H9 (cell line): ENCODE data around the gene PRG2. TPM values are rescaled to one million over a fixed set of nuclear protein-coding genes. Genes with fewer than 3 reads are reported as not detected.

ENCODE experiments used
- DNase-seq: peaks from one replicate; pipeline ENCODE4 v3.0.0-alpha.2; 2017
- H2AFZ ChIP-seq: one replicate; pipeline ENCODE4 v1.6.1; 2013; ENCODE audit warnings: mild to moderate bottlenecking, low read length, control low read depth, moderate library complexity
- H2AK5ac ChIP-seq: 2 replicates; pipeline ENCODE4 v1.6.1; 2013; ENCODE audit warnings: low read length, control low read depth, mixed read lengths; ENCODE audit not compliant: insufficient read length
- H2BK120ac ChIP-seq: one replicate; pipeline ENCODE4 v1.6.1; 2013; ENCODE audit warnings: low read depth, mild to moderate bottlenecking, low read length, control low read depth, inconsistent platforms; ENCODE audit not compliant: poor library complexity, severe bottlenecking
- H2BK12ac ChIP-seq: 2 replicates; pipeline ENCODE4 v1.6.1; 2013; ENCODE audit warnings: low read length, control low read depth, mixed read lengths, low read depth; ENCODE audit not compliant: insufficient read length
- H2BK15ac ChIP-seq: 2 replicates; pipeline ENCODE4 v1.6.1; 2013; ENCODE audit warnings: low read depth, low read length, control low read depth
- H2BK20ac ChIP-seq: one replicate; pipeline ENCODE4 v1.6.1; 2013; ENCODE audit warnings: low read depth, mild to moderate bottlenecking, low read length, control low read depth, inconsistent platforms; ENCODE audit not compliant: poor library complexity, severe bottlenecking
- H2BK5ac ChIP-seq: 2 replicates; pipeline ENCODE4 v1.6.1; 2013; ENCODE audit warnings: low read length, control low read depth, mixed read lengths; ENCODE audit not compliant: insufficient read length
- H3K14ac ChIP-seq: 2 replicates; pipeline ENCODE4 v1.6.1; 2013; ENCODE audit warnings: low read length, control low read depth; ENCODE audit not compliant: insufficient read depth
- H3K18ac ChIP-seq: 2 replicates; pipeline ENCODE4 v1.6.1; 2013; ENCODE audit warnings: low read depth, mild to moderate bottlenecking, mixed read lengths, low read length, control low read depth; ENCODE audit not compliant: insufficient read length
- H3K23ac ChIP-seq: 2 replicates; pipeline ENCODE4 v1.6.1; 2013; ENCODE audit warnings: low read length, control low read depth, mixed read lengths, low read depth; ENCODE audit not compliant: insufficient read length
- H3K23me2 ChIP-seq: 2 replicates; pipeline ENCODE4 v1.6.1; 2013; ENCODE audit warnings: low read depth, mild to moderate bottlenecking, mixed read lengths, low read length, control low read depth; ENCODE audit not compliant: insufficient read length, poor library complexity, severe bottlenecking
- H3K27ac ChIP-seq: 2 replicates; pipeline ENCODE4 v1.5.1; 2013; ENCODE audit warnings: low read length, control low read depth, mixed read lengths, low read depth; ENCODE audit not compliant: insufficient read length
- H3K27me3 ChIP-seq: 2 replicates; pipeline ENCODE4 v1.6.1; 2013; ENCODE audit warnings: low read length, control low read depth, inconsistent platforms; ENCODE audit not compliant: insufficient read depth
- H3K4ac ChIP-seq: 2 replicates; pipeline ENCODE4 v1.6.1; 2013; ENCODE audit warnings: low read depth, mild to moderate bottlenecking, control low read depth, inconsistent platforms, low read length, moderate library complexity
- H3K4me1 ChIP-seq: 2 replicates; pipeline ENCODE4 v1.6.1; 2013; ENCODE audit warnings: low read length, control low read depth, inconsistent platforms; ENCODE audit not compliant: insufficient read depth
- H3K4me2 ChIP-seq: 2 replicates; pipeline ENCODE4 v1.6.1; 2013; ENCODE audit warnings: low read length, control low read depth, mixed read lengths; ENCODE audit not compliant: insufficient read length, insufficient read depth
- H3K56ac ChIP-seq: 2 replicates; pipeline ENCODE4 v1.6.1; 2013; ENCODE audit warnings: low read depth, mild to moderate bottlenecking, mixed read lengths, low read length, control low read depth; ENCODE audit not compliant: insufficient read length
- H3K79me1 ChIP-seq: 2 replicates; pipeline ENCODE4 v1.6.1; 2013; ENCODE audit warnings: low read depth, mild to moderate bottlenecking, moderate library complexity, low read length, control low read depth, inconsistent platforms; ENCODE audit not compliant: insufficient read depth, poor library complexity, severe bottlenecking
- H3K79me2 ChIP-seq: 2 replicates; pipeline ENCODE4 v1.6.1; 2013; ENCODE audit warnings: low read length, control low read depth, inconsistent platforms; ENCODE audit not compliant: insufficient read depth
- H3K9ac ChIP-seq: 2 replicates; pipeline ENCODE4 v1.6.1; 2013; ENCODE audit warnings: low read length, control low read depth, mixed read lengths; ENCODE audit not compliant: insufficient read length; ENCODE audit errors: extremely low read depth
- H3K9me3 ChIP-seq: one replicate; pipeline ENCODE4 v1.6.1; 2013; ENCODE audit warnings: low read depth, low read length, inconsistent platforms; ENCODE audit not compliant: control insufficient read depth
- H3T11ph ChIP-seq: one replicate; pipeline ENCODE4 v1.6.1; 2013; ENCODE audit warnings: mild to moderate bottlenecking, low read length, control low read depth, inconsistent platforms
- H4K20me1 ChIP-seq: one replicate; pipeline ENCODE4 v1.6.1; 2013; ENCODE audit not compliant: control insufficient read depth, insufficient read length, insufficient read depth
- H4K5ac ChIP-seq: 2 replicates; pipeline ENCODE4 v1.6.1; 2013; ENCODE audit warnings: low read depth, mild to moderate bottlenecking, mixed read lengths, low read length, control low read depth; ENCODE audit not compliant: insufficient read length
- H4K8ac ChIP-seq: replicated peaks from 2 replicates; pipeline ENCODE4 v1.6.1; 2013; ENCODE audit warnings: low read length, control low read depth, mixed read lengths, low read depth; ENCODE audit not compliant: insufficient read length
- H4K91ac ChIP-seq: 2 replicates; pipeline ENCODE4 v1.6.1; 2013; ENCODE audit warnings: low read depth, mild to moderate bottlenecking, moderate library complexity, mixed read lengths, low read length, control low read depth; ENCODE audit not compliant: insufficient read length
- H3K27ac Mint-ChIP-seq, 3 experiments: 2 replicates in 2 of 3; 3 replicates in 1 of 3; pipeline ENCODE4 v1.8.0; 2020 to 2021; ENCODE audit warnings: mixed read lengths in 3 of 3, mild to moderate bottlenecking in 1 of 3, moderate library complexity in 1 of 3
- H3K27me3 Mint-ChIP-seq: 2 replicates; pipeline ENCODE4 v1.8.0; 2021; ENCODE audit warnings: low read depth, mild to moderate bottlenecking, moderate library complexity, mixed read lengths
- H3K36me3 Mint-ChIP-seq, 3 experiments: 2 replicates in 2 of 3; 3 replicates in 1 of 3; pipeline ENCODE4 v1.8.0; 2020 to 2021; ENCODE audit warnings: low read depth in 3 of 3, mixed read lengths in 3 of 3; ENCODE audit not compliant: insufficient read depth in 1 of 3
- H3K4me1 Mint-ChIP-seq, 2 experiments: 2 replicates each; pipeline ENCODE4 v1.8.0; 2020; ENCODE audit warnings: mixed read lengths in 2 of 2
- H3K4me3 Mint-ChIP-seq, 2 experiments: 2 replicates in 1 of 2; 3 replicates in 1 of 2; pipeline ENCODE4 v1.8.0; 2020 to 2021; ENCODE audit warnings: mild to moderate bottlenecking in 2 of 2, mixed read lengths in 2 of 2, moderate library complexity in 1 of 2
- H3K9me3 Mint-ChIP-seq, 2 experiments: 2 replicates in 1 of 2; 3 replicates in 1 of 2; pipeline ENCODE4 v1.8.0; 2020; ENCODE audit warnings: mild to moderate bottlenecking in 2 of 2, mixed read lengths in 2 of 2, moderate library complexity in 1 of 2
- WGBS: extraction: QIAGEN DNeasy Blood & Tissue Kit; methylation state at CpG from one replicate; pipeline ENCODE4 v1.1.7; 2013; ENCODE audit warnings: missing lambda C conversion rate, low lambda C conversion rate, mixed read lengths; ENCODE audit not compliant: insufficient read length; ENCODE audit errors: extremely low coverage; 5-methylcytosine and 5-hydroxymethylcytosine counted together
- total RNA-seq: library from RNA; stranded (reverse); gene quantifications from 2 replicates; pipeline ENCODE4 v1.2.1, GENCODE V29; 2021
- TF ChIP-seq, protein P1 (sequence below): fragments of 200-600 bp; sonication (generic); conservative IDR thresholded peaks from 3 replicates; pipeline ENCODE4 v1.8.0; 2021; ENCODE audit warnings: antibody characterized with exemption, mild to moderate bottlenecking

Gene PRG2
- total RNA-seq, 1 experiment from 2014 or later: not detected

GRCh38 chr11:57428643-57429042 lies 38.2 kb upstream of the PRG2 start:
- Histone ChIP-seq H4K5ac (no peak overlapping the region), H3K4me2 (no peak overlapping the region), H4K20me1 (no peaks in the 10 kb centered on the region), H3K27me3 (peaks cover 3% of the 10 kb centered on the region; the same call in 1 of the 2 replicates), H3K23ac (no peak overlapping the region), H3K18ac (no peak overlapping the region), H4K8ac (no peak overlapping the region), H2BK120ac (no peak overlapping the region), H3K27ac (no peak overlapping the region), H2AK5ac (no peak overlapping the region), H3K9me3 (no peaks in the 10 kb centered on the region), H3K14ac (no peak overlapping the region), H3K23me2 (peaks cover 6% of the 10 kb centered on the region), H2AFZ (no peak overlapping the region), H2BK15ac (no peak overlapping the region), H3K4me1 (peaks cover 2% of the 10 kb centered on the region; the same call in 1 of the 2 replicates), H3K4ac (no peak overlapping the region), H3T11ph (no peak overlapping the region), H2BK12ac (no peak overlapping the region), H3K79me1 (no peaks in the 10 kb centered on the region), H4K91ac (no peak overlapping the region), H3K9ac (no peak overlapping the region), H3K56ac (no peak overlapping the region), H2BK20ac (no peak overlapping the region), H2BK5ac (no peak overlapping the region), H3K79me2 (no peaks in the 10 kb centered on the region)
- WGBS: no CpG with 5 or more reads among the region's 5 CpGs
- Mint-ChIP-seq H3K9me3 (no peaks in the 10 kb centered on the region), H3K36me3 (peaks cover 8 to 14% (median 12%) of the 10 kb centered on the region in 3 experiments; a peak in 6 of 7 replicates), H3K4me3 (no peak overlapping the region), H3K27ac (no peak overlapping the region), H3K4me1 (peaks cover 27 to 35% of the 10 kb centered on the region in 2 experiments), H3K27me3 (peaks cover 47% of the 10 kb centered on the region)
- no peak for DNase-seq
- TF ChIP-seq, protein P1, sequence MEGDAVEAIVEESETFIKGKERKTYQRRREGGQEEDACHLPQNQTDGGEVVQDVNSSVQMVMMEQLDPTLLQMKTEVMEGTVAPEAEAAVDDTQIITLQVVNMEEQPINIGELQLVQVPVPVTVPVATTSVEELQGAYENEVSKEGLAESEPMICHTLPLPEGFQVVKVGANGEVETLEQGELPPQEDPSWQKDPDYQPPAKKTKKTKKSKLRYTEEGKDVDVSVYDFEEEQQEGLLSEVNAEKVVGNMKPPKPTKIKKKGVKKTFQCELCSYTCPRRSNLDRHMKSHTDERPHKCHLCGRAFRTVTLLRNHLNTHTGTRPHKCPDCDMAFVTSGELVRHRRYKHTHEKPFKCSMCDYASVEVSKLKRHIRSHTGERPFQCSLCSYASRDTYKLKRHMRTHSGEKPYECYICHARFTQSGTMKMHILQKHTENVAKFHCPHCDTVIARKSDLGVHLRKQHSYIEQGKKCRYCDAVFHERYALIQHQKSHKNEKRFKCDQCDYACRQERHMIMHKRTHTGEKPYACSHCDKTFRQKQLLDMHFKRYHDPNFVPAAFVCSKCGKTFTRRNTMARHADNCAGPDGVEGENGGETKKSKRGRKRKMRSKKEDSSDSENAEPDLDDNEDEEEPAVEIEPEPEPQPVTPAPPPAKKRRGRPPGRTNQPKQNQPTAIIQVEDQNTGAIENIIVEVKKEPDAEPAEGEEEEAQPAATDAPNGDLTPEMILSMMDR: no peak
